Anterior cingulate cortex (tissue), 58 donors: ENCODE measurements around the gene NCLN.
A peak's percentile ranks its signal among the peaks of the same experiment; 100 is the strongest.
"Not testable (repeated sequence)": the region's sequence is repeated elsewhere in the genome, so short reads cannot be mapped to it uniquely, and the experiment has no call there.

Experiments
- DNase-seq, 58 donors: peaks; one replicate each; lab custom pipeline; 2025; lab: John Stamatoyannopoulos, UW

Gene NCLN

GRCh38 chr19:3178973-3179738 lies 6.6 kb upstream of the NCLN start:
- DNase-seq, result no peak

GRCh38 chr19:3179739-3180293 lies 5.9 kb upstream of the NCLN start:
- no peak for DNase-seq

- no peak for DNase-seq
These were observed 1.7 kb upstream of the NCLN start for GRCh38 chr19:3183721-3184641.

- DNase-seq, result peak in 40 of 58 donors; percentile 58 to 91 (median 81)
These were observed 776 bp upstream of the NCLN start for GRCh38 chr19:3184847-3185460.

- DNase-seq, result no peak
These were observed 494 bp downstream of the NCLN start for GRCh38 chr19:3186160-3186688.

GRCh38 chr19:3186891-3187661 lies 1.3 kb downstream of the NCLN start:
- no peak for DNase-seq

GRCh38 chr19:3187662-3188511 lies 2.2 kb downstream of the NCLN start:
- no peak for DNase-seq

GRCh38 chr19:3188627-3189596 lies 3.2 kb downstream of the NCLN start:
- no peak for DNase-seq

GRCh38 chr19:3189702-3190469 lies 4.2 kb downstream of the NCLN start:
- DNase-seq, result no peak

GRCh38 chr19:3190470-3190770 lies 4.7 kb downstream of the NCLN start:
- DNase-seq, result no peak

- DNase-seq, result no peak
These were observed 5.4 kb downstream of the NCLN start for GRCh38 chr19:3190921-3191805.

GRCh38 chr19:3191806-3192104 lies 6.0 kb downstream of the NCLN start:
- DNase-seq, result not testable (repeated sequence)

GRCh38 chr19:3192228-3192635 lies 6.5 kb downstream of the NCLN start:
- no peak for DNase-seq

GRCh38 chr19:3192684-3193083 lies 7.0 kb downstream of the NCLN start:
- DNase-seq, result no peak

- DNase-seq, result no peak
These were observed 7.8 kb downstream of the NCLN start for GRCh38 chr19:3193256-3194105.
